GM18511 (cell line): ENCODE measurements around the gene SLFNL1.

ENCODE experiments used
- ATAC-seq: cut with Tn5 transposase; IDR thresholded peaks from one replicate; pipeline ENCODE4 v1.9.1; 2021; ENCODE audit warnings: mild to moderate bottlenecking, moderate library complexity; ENCODE audit not compliant: unreplicated experiment

The SLFNL1 gene

DNA sequence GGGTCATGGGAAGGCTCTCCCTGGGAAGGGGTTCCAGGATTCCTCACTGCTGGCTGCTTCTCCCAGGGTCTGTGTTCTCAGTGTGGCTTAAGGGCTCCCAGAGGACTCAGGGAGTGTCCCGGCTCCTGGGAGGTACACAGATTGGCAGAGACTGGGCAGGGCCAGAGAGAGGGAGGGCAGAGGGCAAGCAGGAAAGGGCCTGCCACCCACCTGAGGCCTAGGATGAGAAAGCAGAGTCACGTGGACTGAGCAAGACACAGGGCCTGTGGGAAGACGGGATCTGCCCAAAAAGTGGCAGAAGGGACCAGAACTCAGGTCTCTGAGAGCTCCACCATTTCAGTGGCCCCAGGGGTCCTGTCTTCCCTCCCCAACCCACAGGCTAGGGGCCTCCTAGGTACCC lies 871 bp downstream of the SLFNL1 start:
- no peak for ATAC-seq

DNA sequence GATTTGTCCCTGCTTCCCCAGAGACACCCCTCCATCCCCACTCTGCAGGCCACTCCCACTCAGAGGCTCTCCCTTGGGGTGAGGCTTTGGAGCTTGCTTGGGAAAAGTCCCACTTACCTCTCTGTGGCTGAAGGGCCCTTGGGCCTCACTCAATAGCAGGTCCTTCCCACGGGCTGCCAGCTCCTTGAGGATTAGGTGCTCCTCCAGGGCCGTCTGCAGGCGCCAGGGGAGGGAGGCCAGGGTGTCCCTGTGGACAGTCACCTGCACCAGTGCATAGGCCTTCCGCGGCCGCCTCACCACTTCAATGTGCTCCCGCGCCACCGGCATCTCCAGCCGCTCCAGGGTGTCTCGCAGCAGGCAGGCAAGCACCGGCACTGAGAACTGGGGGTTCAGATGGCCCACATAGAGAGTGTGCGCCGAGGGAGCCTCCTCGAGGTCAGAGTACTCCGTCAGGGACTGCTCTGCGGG lies 1.4 kb downstream of the SLFNL1 start:
- no peak for ATAC-seq

DNA sequence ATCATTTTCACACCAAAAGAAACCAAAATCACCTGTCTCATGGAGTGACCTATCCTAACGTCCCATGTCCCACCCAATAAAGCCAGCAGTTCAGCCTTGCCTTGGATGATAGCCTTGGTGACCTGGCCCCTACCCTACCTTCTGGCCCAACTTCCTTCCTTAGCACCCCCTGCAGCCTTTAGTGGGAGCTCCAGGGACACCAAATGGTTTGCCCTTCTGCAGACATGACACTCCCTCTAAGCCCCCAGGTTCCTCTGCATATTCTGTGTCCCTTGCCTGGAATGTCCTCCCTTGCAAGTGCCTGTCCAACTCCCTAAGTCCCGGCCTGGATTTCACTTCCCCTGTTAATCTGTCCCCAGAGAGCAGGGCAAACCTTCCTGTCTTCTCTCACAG lies 2.2 kb downstream of the SLFNL1 start:
- ATAC-seq: no peak

GRCh38 chr1:41018018-41018410 lies 3.5 kb downstream of the SLFNL1 start:
- ATAC-seq: no peak

- ATAC-seq: no peak
Measured at GRCh38 chr1:41017141-41018017, 4.1 kb downstream of the SLFNL1 start.

DNA sequence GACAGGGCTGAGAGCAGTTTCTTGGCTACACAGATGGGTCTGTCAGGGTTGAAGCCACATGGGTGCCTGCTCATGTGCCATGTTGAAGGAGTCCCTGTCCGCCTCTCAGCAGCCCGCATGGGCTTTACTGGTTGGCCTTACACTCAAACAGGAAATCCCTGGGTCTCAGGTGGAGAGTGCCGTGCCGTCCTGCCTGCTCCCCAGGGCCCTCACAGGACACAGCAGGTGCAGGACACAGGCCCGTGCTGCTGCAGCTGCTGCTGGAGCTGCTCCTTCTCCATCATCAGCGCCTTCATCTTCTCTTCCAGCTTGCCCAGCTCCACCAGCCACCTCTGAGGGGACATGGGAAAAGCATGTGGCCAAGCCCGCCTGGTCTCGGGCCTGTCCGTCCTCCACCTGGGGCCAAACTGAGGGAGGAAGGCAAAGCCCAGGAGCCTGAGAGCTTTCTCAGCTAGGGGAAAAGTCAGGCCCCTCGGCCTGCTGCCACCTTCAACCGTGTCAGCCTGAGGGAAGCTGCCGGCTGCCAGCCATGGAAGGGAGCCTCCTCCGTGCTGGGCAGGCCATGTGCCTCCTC lies 5.5 kb downstream of the SLFNL1 start:
- ATAC-seq: no peak

- ATAC-seq: no peak
Measured at GRCh38 chr1:41015281-41015896, 6.1 kb downstream of the SLFNL1 start.

DNA sequence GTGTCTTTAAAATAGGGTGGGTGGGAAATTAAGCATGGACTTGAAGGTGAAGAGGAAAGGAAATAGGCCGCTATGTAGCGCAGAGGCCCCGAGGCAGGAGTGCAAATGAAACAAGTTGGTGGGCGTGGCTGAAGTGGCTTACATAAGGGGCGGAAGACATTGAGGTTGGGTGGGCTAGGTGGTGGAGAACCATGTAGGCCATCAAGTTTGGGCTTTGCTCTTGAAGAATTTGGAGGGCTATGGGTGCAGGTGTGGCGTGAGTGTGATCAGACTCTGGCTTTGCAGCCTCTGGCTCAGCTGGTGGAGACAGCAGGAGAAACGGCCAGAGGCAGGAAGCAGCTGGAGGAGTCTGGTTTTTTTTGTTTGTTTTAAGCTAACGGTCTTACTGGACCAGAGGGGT lies 6.7 kb downstream of the SLFNL1 start:
- no peak for ATAC-seq

DNA sequence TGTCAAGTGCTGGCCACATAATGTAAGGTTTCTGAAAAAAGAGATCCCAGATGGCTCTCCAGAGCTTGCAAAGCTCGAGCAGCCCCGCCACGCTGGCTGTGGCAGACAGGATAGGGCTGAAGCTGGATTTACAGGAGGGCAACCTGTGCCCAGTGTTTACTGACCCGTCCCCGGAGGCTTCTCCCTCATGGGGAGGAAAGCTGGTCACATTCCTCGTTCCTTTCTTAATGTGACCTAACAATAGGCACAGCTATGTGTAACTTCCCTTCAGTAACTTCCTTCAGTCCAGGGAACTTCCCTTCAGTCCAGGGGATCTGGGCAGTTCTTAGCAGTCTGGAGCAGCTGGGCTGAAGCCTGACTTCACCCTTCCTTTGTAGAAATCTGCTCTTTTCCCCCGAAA lies 7.7 kb downstream of the SLFNL1 start:
- no peak for ATAC-seq

DNA sequence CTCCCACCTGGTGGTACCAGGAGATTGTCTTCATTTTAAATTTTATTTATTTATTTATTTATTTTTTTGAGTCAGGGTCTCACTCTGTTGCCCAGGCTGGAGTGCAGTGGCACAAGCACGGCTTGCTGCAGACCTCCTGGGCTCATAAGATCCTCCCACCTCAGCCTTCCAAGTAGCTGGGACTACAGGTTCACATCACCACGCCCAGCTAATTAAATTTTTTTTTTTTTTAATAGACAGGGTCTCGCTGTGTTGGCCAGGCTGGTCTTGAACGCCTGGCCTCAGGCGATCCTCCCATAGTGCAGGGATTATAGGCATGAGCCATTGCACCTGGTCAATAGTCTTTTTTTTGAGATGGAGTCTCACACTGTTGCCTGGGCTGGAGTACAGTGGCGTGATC lies 8.5 kb downstream of the SLFNL1 start:
- ATAC-seq: no peak

GRCh38 chr1:41010345-41010744 lies 11.2 kb downstream of the SLFNL1 start:
- ATAC-seq: no peak

- no peak for ATAC-seq
Measured at GRCh38 chr1:41009466-41009865, 12.1 kb downstream of the SLFNL1 start.

DNA sequence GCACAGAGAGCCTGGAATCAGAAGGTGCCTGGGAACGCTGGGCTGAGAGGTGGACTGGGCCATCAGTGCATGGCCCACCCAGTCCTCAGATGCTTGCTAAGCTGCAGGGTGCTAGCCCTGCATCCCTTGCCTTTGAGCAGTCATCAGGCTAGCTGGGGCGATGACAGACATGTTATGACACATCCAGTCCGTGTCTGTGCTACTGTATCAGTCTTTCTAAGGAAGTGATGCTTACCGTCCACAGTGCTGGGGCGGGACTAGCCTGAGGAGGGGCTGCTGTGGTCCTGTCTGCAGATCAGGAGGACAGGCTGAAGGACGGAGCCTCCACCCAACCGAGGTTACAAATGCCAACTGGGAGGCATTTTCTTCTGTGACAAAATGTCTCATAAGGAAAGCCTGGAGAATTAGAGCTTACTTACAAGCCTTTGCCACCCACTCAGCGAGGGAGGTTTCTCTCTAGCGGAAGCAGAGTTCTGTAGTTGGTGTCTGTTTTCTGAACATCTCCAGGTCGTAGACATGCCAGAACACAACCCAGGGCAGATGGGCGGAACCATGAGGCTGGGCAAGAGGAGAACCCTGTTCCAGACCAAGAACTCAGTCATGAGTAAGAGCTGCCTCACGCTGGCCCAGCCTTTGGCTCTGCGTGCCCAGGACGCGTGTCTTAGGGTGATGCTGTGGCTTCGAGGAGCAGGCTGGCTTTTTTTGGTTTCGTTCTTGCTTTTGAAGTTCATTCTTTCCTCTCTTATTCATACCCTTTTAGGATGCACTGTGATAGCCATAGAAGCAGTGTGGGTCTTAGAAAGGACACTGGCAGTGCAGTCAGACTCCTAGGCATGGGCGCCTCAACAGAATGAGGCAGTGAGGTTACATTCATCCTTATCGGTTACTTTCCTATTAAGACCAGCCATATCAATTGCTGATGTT lies 14.3 kb downstream of the SLFNL1 start:
- ATAC-seq: no peak

- no peak for ATAC-seq
Measured at GRCh38 chr1:41005876-41006275, 15.6 kb downstream of the SLFNL1 start.

DNA sequence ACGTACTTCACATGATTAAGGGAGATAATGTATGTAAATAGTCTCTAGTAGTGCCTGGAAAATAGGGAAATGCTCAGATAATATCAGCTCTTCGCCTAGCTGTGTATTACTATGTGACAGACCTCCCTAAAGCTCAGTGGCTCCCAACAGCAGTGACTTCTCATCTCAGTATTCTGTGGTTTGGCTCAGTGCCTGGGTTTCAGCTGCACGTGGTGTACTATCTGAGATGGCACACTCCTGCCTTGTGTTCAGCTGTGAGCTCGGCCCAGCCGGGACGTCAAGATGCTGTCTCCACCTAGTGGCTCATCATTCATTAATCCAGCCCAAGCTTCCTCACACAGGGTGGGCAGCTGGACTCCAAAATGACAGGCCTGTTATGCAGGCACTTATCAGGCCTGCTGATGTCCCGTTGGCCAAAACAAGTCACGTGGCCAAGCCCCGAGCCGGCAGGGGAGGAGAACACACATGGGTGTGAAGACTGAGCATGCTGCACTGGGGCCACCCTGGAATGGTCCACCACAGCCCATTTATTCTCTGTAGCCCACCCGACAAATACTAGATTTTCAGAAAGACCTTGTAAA lies 17.8 kb downstream of the SLFNL1 start:
- ATAC-seq: peak; percentile 98

DNA sequence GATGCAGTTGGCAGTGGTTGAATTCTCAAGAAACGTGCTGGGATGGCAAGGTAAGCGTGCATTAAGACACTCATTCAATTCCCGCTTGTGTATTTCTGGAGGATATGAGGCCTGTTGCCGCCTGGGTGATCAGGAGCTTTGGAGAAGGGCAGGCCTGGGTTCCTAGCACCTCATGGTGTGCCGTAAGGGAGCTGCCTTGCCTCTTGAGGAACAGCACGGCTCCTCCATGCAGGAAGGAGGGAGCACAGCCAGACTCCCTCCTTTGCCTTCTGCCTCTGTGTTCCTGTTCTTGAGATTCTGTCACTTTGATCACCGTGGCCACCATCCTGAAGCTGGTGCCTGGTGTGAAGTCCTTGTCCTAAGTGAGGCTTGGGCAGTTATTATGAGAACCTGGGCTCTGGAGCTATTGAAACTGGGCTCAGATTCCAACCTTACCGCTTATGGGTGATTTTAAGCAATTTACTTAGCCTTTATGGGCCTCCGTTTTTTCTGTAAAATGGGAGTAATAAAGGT lies 18.3 kb downstream of the SLFNL1 start:
- ATAC-seq: peak; percentile 2

DNA sequence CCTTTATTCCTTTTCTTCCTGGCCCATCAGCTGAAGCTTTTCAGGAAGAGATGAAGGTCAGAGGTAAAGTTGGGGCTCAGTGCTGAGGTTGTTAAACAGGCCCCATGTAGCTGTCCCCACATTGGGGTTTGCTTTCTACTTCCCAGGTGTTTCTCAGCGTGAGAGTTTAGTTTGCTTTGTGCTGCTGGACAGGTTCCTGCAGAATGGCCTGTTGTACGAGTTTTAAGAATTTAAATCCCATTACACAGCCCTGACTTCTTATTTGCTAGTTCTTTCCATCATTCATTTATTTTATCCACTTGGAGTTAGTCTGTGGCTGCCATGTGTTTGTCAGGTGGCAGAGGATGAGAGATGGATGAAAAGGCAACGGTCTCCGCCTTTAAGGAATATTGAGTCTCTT lies 22.9 kb downstream of the SLFNL1 start:
- no peak for ATAC-seq

DNA sequence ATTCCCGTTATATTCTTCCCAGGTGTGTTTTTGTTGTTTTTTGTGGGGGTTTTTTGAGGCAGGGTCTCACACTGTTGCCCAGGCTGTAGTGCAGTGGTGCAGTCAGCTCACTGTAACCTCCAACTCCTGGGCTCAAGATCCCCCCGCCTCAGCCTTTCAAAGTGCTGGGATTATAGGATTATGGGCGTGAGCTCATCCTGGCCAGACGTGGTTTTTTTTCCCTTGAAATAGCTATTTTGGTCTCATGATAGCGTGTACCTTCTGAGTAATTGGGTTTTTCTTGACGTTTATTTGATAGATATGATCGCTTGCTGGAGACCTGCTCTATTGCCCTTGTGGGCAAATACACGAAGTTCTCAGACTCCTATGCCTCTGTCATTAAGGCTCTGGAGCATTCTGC lies 24.4 kb downstream of the SLFNL1 start:
- ATAC-seq: no peak

DNA sequence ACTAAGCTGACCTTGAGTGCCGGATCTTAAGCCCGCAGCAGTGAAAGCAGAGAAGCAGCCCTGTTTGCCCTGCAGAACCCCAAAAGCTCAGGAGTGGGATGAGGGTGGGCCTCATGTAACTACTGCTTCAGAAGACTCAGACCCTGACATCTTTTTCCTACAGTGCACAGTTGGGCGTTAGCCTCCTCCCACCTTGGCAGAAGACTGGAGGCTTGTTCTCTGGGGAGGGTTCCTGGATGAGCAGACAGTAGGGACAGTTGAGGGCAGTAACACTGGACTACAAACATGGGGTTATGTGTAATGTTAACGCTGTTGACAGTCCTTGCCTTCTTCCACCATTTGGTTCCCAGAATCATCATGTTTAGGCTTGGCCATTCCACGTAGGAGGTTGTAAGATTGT lies 32.5 kb downstream of the SLFNL1 start:
- ATAC-seq: no peak

- ATAC-seq: no peak
Measured at GRCh38 chr1:40988280-40988679, 33.2 kb downstream of the SLFNL1 start.
